ENCODE measurements around the gene TTC33. TPM values are rescaled to one million over a fixed set of nuclear protein-coding genes. Genes with fewer than 3 reads are reported as not detected.
A peak's percentile ranks its signal among the peaks of the same experiment; 100 is the strongest.
"Not testable (repeated sequence)": the region's sequence is repeated elsewhere in the genome, so short reads cannot be mapped to it uniquely, and the experiment has no call there.

TTC33 gene
- total and polyA plus RNA-seq, 12 donors, result 6.4 to 20.1 (median 17.5) TPM

GRCh38 chr5:40735609-40736008, 20.2 kb downstream of the TTC33 start:
- Histone ChIP-seq H3K36me3 (peaks cover 0 to 27% (median 7%) of the 10 kb centered on the region in 9 donors), H3K27ac (peak overlapping the region in 2 of 10 donors; percentile 13 to 68), H3K27me3 (no peaks in the 10 kb centered on the region), H3K4me1 (peaks cover 6 to 37% (median 31%) of the 10 kb centered on the region in 9 donors), H3K9me3 (peaks cover 0 to 21% (median 4%) of the 10 kb centered on the region in 11 donors), H3K4me3 (no peak overlapping the region)
- ATAC-seq (no peak), DNase-seq (no peak)
- TF ChIP-seq CTCF (IDR thresholded peaks at IDR 0.05), result no peak
- intact Hi-C loops (cut with DNase I), result loop anchor here in 8 of 10 donors (2.0 to 10.0 kb wide), 10 partner anchors 568 to 1158 kb away; no protein-coding TSS in a partner anchor

GRCh38 chr5:40734986-40735385, 20.8 kb downstream of the TTC33 start:
- ATAC-seq, result peak in 2 of 8 donors; percentile 21 to 27
- no peak for TF ChIP-seq CTCF (IDR thresholded peaks at IDR 0.05)
- Histone ChIP-seq H3K27ac (peak overlapping the region in 4 of 10 donors; percentile 13 to 68 (median 32)), H3K9me3 (peaks cover 0 to 15% (median 0%) of the 10 kb centered on the region in 11 donors), H3K4me1 (peaks cover 6 to 37% (median 31%) of the 10 kb centered on the region in 9 donors), H3K36me3 (peaks cover 0 to 20% (median 5%) of the 10 kb centered on the region in 9 donors), H3K27me3 (no peaks in the 10 kb centered on the region), H3K4me3 (no peak overlapping the region)
- WGBS, 2 donors, result 56 to 64% methylated on average over 2 of the region's 2 CpGs
- DNase-seq, result no peak
- intact Hi-C loops (cut with DNase I), result loop anchor here in 8 of 10 donors (5.0 to 10.0 kb wide), 9 partner anchors 568 to 1158 kb away; no protein-coding TSS in a partner anchor

GRCh38 chr5:40733879-40734563, 21.7 kb downstream of the TTC33 start:
- DNase-seq (no peak), ATAC-seq (peak; percentile 41 to 82 (median 54))
- H3K27me3 ChIP-seq, result no peaks in the 10 kb centered on the region
- no peak for TF ChIP-seq CTCF (IDR thresholded peaks at IDR 0.05)
- H3K4me1 ChIP-seq, result peaks cover 6 to 37% (median 31%) of the 10 kb centered on the region in 9 donors
- intact Hi-C loops (cut with DNase I), result loop anchor here in 6 of 10 donors (5.0 to 10.0 kb wide), 5 partner anchors 569 to 1149 kb away; no protein-coding TSS in a partner anchor
- no peak overlapping the region for H3K4me3 ChIP-seq
- peaks cover 0 to 11% (median 0%) of the 10 kb centered on the region in 9 donors for H3K36me3 ChIP-seq
- H3K9me3 ChIP-seq, result peaks cover 0 to 5% (median 0%) of the 10 kb centered on the region in 11 donors
- peak overlapping the region in 6 of 10 donors; percentile 4 to 68 (median 24) for H3K27ac ChIP-seq
- 43 to 54% methylated on average over 3 of the region's 3 CpGs for WGBS, 2 donors

GRCh38 chr5:40733434-40733833, 22.3 kb downstream of the TTC33 start:
- ATAC-seq (peak in 1 of 8 donors; percentile 29), DNase-seq (no peak)

GRCh38 chr5:40722497-40722911, 33.3 kb downstream of the TTC33 start:
- H3K27ac ChIP-seq; H3K4me3 ChIP-seq; ATAC-seq; intact Hi-C loops (cut with DNase I); H3K27me3 ChIP-seq; DNase-seq; H3K4me1 ChIP-seq: not testable (repeated sequence)
- WGBS, 2 donors, result 92 to 96% methylated on average over 33 to 37 of the region's 37 CpGs
- peaks cover 0 to 72% (median 9%) of the 10 kb centered on the region in 9 donors for H3K36me3 ChIP-seq
- H3K9me3 ChIP-seq, result peaks cover 0 to 14% (median 0%) of the 10 kb centered on the region in 11 donors

More at GRCh38 chr5:40733434-40733833, 22.3 kb downstream of the TTC33 start:
- intact Hi-C loops (cut with DNase I), result loop anchor here in 6 of 10 donors (5.0 to 10.0 kb wide), 5 partner anchors 569 to 1149 kb away; no protein-coding TSS in a partner anchor
- 85 to 89% methylated on average over 2 of the region's 2 CpGs for WGBS, 2 donors
- peaks cover 0 to under 1% (median 0%) of the 10 kb centered on the region in 11 donors for H3K9me3 ChIP-seq
- H3K36me3 ChIP-seq, result peaks cover 0 to 7% (median 0%) of the 10 kb centered on the region in 9 donors
- H3K4me1 ChIP-seq, result peaks cover 6 to 37% (median 31%) of the 10 kb centered on the region in 9 donors
- no peak overlapping the region for H3K4me3 ChIP-seq
- peak overlapping the region in 6 of 10 donors; percentile 4 to 68 (median 24) for H3K27ac ChIP-seq
- no peak for TF ChIP-seq CTCF (IDR thresholded peaks at IDR 0.05)
- no peaks in the 10 kb centered on the region for H3K27me3 ChIP-seq

Data from heart right ventricle (tissue), 16 donors.